Fibroblast of lung (primary cell): ENCODE measurements around the gene APBB3. TPM values are rescaled to one million over a fixed set of nuclear protein-coding genes. Genes with fewer than 3 reads are reported as not detected.
A peak's percentile ranks its signal among the peaks of the same experiment; 100 is the strongest.

Experiments used
- DNase-seq, 2 donors: peaks; one replicate each; pipeline versions ENCODE4 v3.0.0 to v3.0.0-alpha.2; 2010; ENCODE audit warnings: low read depth in 2 of 2
- H2AFZ ChIP-seq: 2 replicates; pipeline ENCODE4 v1.5.1; 2012; ENCODE audit warnings: low read length, control low read depth, inconsistent platforms
- H3K27ac ChIP-seq: 2 replicates; pipeline ENCODE4 v1.5.1; 2011; ENCODE audit warnings: low read length, control low read depth; ENCODE audit not compliant: insufficient read depth
- H3K27me3 ChIP-seq: 2 replicates; pipeline ENCODE4 v1.5.1; 2011; ENCODE audit warnings: mild to moderate bottlenecking, low read length; ENCODE audit not compliant: control insufficient read depth, insufficient read depth
- H3K36me3 ChIP-seq: 2 replicates; pipeline ENCODE4 v1.5.1; 2011; ENCODE audit warnings: low read length; ENCODE audit not compliant: control insufficient read depth, insufficient read depth
- H3K4me1 ChIP-seq: 2 replicates; pipeline ENCODE4 v1.5.1; 2011; ENCODE audit warnings: low read length; ENCODE audit not compliant: control insufficient read depth, insufficient read depth; ENCODE audit errors: extremely low read depth
- H3K4me2 ChIP-seq: 2 replicates; pipeline ENCODE4 v1.5.1; 2011; ENCODE audit warnings: low read length, control low read depth; ENCODE audit not compliant: insufficient read depth; ENCODE audit errors: extremely low read depth
- H3K4me3 ChIP-seq, 4 experiments: fragments of 200-600 bp in 1 of 4; sonication (generic) in 1 of 4; replicated peaks in 1 of 4; 2 replicates each; pipeline ENCODE4 v1.5.1; 2011 to 2016; ENCODE audit warnings: low read length in 4 of 4, low read depth in 3 of 4, mild to moderate bottlenecking in 3 of 4, control low read depth in 2 of 4, inconsistent platforms in 1 of 4, mixed read lengths in 1 of 4; ENCODE audit not compliant: insufficient read depth in 1 of 4; ENCODE audit errors: control extremely low read depth in 1 of 4
- H3K79me2 ChIP-seq: 2 replicates; pipeline ENCODE4 v1.5.1; 2012; ENCODE audit warnings: mild to moderate bottlenecking, low read length, inconsistent platforms; ENCODE audit not compliant: control insufficient read depth, insufficient read depth
- H3K9ac ChIP-seq: 2 replicates; pipeline ENCODE4 v1.5.1; 2011; ENCODE audit warnings: mild to moderate bottlenecking, low read length, control low read depth; ENCODE audit not compliant: insufficient read depth
- H3K9me3 ChIP-seq: 2 replicates; pipeline ENCODE4 v1.5.1; 2012; ENCODE audit warnings: low read depth, low read length; ENCODE audit not compliant: control insufficient read depth, insufficient read depth
- H4K20me1 ChIP-seq: 2 replicates; pipeline ENCODE4 v1.5.1; 2011; ENCODE audit warnings: low read length; ENCODE audit not compliant: control insufficient read depth, insufficient read depth; ENCODE audit errors: extremely low read depth
- EZH2 ChIP-seq: IDR thresholded peaks from 2 replicates; pipeline ENCODE4 v1.5.1; 2012; ENCODE audit warnings: low read length, control low read depth, mild to moderate bottlenecking; ENCODE audit errors: missing control alignments
- polyA plus RNA-seq, 2 donors: library from polyadenylated mRNA; depleted of rRNA in 1 of 2; stranded (reverse) in 1 of 2; unstranded in 1 of 2; fragments of >200 nt; gene quantifications; 2 replicates each; pipeline ENCODE4 v1.2.1, GENCODE V29; 2011 to 2012; ENCODE audit warnings: missing spikeins in 1 of 2
- total RNA-seq: library from RNA; depleted of rRNA; stranded (reverse); fragments of >200 nt; gene quantifications from 2 replicates; pipeline ENCODE4 v1.2.1, GENCODE V29; 2014
- TF ChIP-seq, protein P1 (sequence below), 2 donors: IDR thresholded peaks in 1 of 2; conservative IDR thresholded peaks in 1 of 2; 1 replicate in 1 of 2; 2 replicates in 1 of 2; pipeline ENCODE4 v1.5.1; 2011 to 2012; ENCODE audit warnings: low read length in 2 of 2, control low read depth in 1 of 2, inconsistent platforms in 1 of 2, low read depth in 1 of 2, mild to moderate bottlenecking in 1 of 2

Gene APBB3
- total and polyA plus RNA-seq, 2 donors (not counting 1 experiment from before 2014, with no cell fraction given) = 11.7 to 19.8 TPM

DNA sequence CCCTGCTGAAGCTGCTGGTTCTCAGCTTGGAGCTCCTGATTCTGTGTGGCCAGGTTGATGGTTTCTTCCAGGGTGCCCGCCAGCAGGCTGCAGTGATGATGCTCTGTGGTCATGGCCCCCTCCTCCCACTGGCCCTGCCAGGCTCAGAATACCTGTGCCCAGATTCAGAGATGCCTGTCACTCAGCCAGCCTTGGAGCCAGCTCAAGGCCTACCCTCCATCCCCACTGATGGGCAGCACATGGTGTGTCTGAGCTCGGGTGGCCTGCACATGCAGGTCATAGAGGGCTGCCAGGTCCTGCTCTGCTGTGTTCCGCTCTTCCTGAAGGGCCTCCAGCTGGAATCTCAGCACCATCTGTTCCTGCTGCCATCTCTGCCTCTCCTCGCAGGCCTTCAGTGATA, 5.7 kb upstream of the APBB3 start:
- Histone ChIP-seq H4K20me1 (no peaks in the 10 kb centered on the region), H3K9me3 (no peaks in the 10 kb centered on the region), H3K9ac (no peak overlapping the region), H3K4me3 (no peak overlapping the region), H2AFZ (no peak overlapping the region), H3K4me2 (no peak overlapping the region), H3K79me2 (peaks cover 27% of the 10 kb centered on the region), H3K36me3 (peaks cover 21% of the 10 kb centered on the region), H3K27me3 (no peaks in the 10 kb centered on the region), H3K27ac (no peak overlapping the region), H3K4me1 (peaks cover 9% of the 10 kb centered on the region)
- no peak for TF ChIP-seq EZH2
- TF ChIP-seq, protein P1, sequence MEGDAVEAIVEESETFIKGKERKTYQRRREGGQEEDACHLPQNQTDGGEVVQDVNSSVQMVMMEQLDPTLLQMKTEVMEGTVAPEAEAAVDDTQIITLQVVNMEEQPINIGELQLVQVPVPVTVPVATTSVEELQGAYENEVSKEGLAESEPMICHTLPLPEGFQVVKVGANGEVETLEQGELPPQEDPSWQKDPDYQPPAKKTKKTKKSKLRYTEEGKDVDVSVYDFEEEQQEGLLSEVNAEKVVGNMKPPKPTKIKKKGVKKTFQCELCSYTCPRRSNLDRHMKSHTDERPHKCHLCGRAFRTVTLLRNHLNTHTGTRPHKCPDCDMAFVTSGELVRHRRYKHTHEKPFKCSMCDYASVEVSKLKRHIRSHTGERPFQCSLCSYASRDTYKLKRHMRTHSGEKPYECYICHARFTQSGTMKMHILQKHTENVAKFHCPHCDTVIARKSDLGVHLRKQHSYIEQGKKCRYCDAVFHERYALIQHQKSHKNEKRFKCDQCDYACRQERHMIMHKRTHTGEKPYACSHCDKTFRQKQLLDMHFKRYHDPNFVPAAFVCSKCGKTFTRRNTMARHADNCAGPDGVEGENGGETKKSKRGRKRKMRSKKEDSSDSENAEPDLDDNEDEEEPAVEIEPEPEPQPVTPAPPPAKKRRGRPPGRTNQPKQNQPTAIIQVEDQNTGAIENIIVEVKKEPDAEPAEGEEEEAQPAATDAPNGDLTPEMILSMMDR (conservative IDR thresholded peaks at IDR 0.05 in 1 of 2, IDR thresholded peaks at IDR 0.05 in 1 of 2; ENCODE audit: low read depth in 1 of 2, low read length in 2 of 2) = no peak
- no peak for DNase-seq

DNA sequence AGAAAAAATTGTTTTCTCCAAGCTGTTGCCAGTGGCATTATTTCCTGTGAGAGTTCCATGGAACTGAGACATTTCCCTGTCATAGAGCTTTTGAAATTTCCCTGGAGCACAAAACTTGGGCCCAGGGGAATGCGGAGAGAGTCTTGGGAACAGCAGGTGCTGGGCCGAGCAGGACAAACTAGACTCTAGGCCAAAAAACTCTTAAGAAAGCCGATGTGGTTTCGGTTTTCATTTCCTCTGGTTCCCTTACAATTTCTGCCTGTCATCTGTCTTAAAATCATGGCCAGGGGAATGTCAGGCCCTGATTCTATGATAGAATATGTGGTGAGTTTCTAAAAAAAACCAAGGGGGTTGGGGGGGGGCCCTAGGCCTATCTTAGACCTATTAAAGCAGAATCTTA, 4.8 kb upstream of the APBB3 start:
- H3K4me3 ChIP-seq = no peak overlapping the region
- no peak overlapping the region for H3K27ac ChIP-seq
- peak overlapping the region; percentile 51 for H3K4me2 ChIP-seq
- no peak overlapping the region for H2AFZ ChIP-seq
- H3K36me3 ChIP-seq = peaks cover 21% of the 10 kb centered on the region
- peaks cover 29% of the 10 kb centered on the region for H3K79me2 ChIP-seq
- H3K27me3 ChIP-seq = no peaks in the 10 kb centered on the region
- no peak for TF ChIP-seq EZH2
- no peak for DNase-seq
- H3K9ac ChIP-seq = no peak overlapping the region
- H3K4me1 ChIP-seq = peaks cover 9% of the 10 kb centered on the region
- H3K9me3 ChIP-seq = no peaks in the 10 kb centered on the region
- H4K20me1 ChIP-seq = no peaks in the 10 kb centered on the region

DNA sequence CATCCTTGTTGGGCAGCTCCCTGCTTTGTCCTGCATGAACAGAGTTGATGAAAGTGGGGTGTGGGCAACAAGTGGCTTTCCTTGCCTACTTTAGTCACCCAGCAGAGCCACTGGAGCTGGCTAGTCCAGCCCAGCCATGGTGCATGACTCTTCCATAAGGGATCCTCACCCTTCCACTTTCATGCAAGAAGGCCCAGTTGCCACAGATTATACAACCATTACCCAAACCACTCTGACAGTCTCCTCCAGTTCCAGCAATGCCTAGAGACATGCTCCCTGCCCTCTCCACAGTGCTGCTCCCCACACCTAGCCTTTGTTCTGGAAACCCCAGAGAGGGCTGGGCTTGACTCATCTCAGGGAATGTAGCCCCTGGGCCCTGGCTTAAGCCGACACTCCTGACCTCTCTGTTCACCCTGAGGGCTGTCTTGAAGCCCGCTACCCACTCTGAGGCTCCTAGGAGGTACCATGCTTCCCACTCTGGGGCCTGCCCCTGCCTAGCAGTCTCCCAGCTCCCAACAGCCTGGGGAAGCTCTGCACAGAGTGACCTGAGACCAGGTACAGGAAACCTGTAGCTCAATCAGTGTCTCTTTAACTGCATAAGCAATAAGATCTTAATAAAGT, 4.2 kb upstream of the APBB3 start:
- Histone ChIP-seq H3K9me3 (no peaks in the 10 kb centered on the region), H3K9ac (peak overlapping the region; percentile 5), H3K27me3 (no peaks in the 10 kb centered on the region), H3K27ac (no peak overlapping the region), H3K36me3 (peaks cover 21% of the 10 kb centered on the region), H3K4me1 (peaks cover 10% of the 10 kb centered on the region), H2AFZ (no peak overlapping the region), H3K79me2 (peaks cover 29% of the 10 kb centered on the region), H3K4me3 (no peak overlapping the region), H4K20me1 (no peaks in the 10 kb centered on the region), H3K4me2 (no peak overlapping the region)
- no peak for DNase-seq
- TF ChIP-seq, protein P1 (conservative IDR thresholded peaks at IDR 0.05 in 1 of 2, IDR thresholded peaks at IDR 0.05 in 1 of 2; ENCODE audit: low read depth in 1 of 2, low read length in 2 of 2) = no peak
- no peak for TF ChIP-seq EZH2
